CD14-positive monocyte (primary cell): ENCODE results near the gene GAB1. TPM values are rescaled to one million over a fixed set of nuclear protein-coding genes. Genes with fewer than 3 reads are reported as not detected.

Source experiments
- DNase-seq, 3 donors: peaks; one replicate each; pipeline ENCODE4 v3.0.0-alpha.2; 2011 to 2022
- H2AFZ ChIP-seq: 2 replicates; pipeline ENCODE4 v1.6.0; 2012; ENCODE audit warnings: mild to moderate bottlenecking, low read depth, low read length, inconsistent platforms; ENCODE audit not compliant: insufficient read depth, poor library complexity, severe bottlenecking
- H3K27ac ChIP-seq, 2 donors: 1 replicate in 1 of 2; 2 replicates in 1 of 2; pipeline ENCODE4 v1.5.1; 2012 to 2013; ENCODE audit warnings: low read length in 2 of 2, control low read depth in 1 of 2, inconsistent platforms in 1 of 2, low read depth in 1 of 2, mild to moderate bottlenecking in 1 of 2
- H3K27me3 ChIP-seq, 2 donors: one replicate each; pipeline versions ENCODE4 v1.6.0 to v1.6.1; 2011 to 2013; ENCODE audit warnings: low read length in 2 of 2; ENCODE audit not compliant: control insufficient read depth in 2 of 2, insufficient read depth in 2 of 2
- H3K36me3 ChIP-seq, 2 donors: replicated peaks in 1 of 2; 1 replicate in 1 of 2; 2 replicates in 1 of 2; pipeline versions ENCODE4 v1.5.1 to v1.6.1; 2012 to 2013; ENCODE audit warnings: low read length in 2 of 2, control low read depth in 1 of 2, inconsistent platforms in 1 of 2, mild to moderate bottlenecking in 1 of 2; ENCODE audit not compliant: insufficient read depth in 2 of 2, control insufficient read depth in 1 of 2
- H3K4me1 ChIP-seq, 2 donors: 1 replicate in 1 of 2; 2 replicates in 1 of 2; pipeline versions ENCODE4 v1.5.1 to v1.6.1; 2012 to 2013; ENCODE audit warnings: low read length in 2 of 2, control low read depth in 1 of 2, inconsistent platforms in 1 of 2, mild to moderate bottlenecking in 1 of 2, moderate library complexity in 1 of 2; ENCODE audit not compliant: insufficient read depth in 2 of 2, control insufficient read depth in 1 of 2
- H3K4me2 ChIP-seq: replicated peaks from 2 replicates; pipeline ENCODE3; 2012; ENCODE audit warnings: low read length, moderate library complexity, mild to moderate bottlenecking; ENCODE audit not compliant: poor library complexity, severe bottlenecking; ENCODE audit errors: extremely low read depth
- H3K4me3 ChIP-seq, 3 experiments: fragments of 200-600 bp in 1 of 3; sonication (generic) in 1 of 3; replicated peaks in 1 of 3; 1 replicate in 2 of 3; 2 replicates in 1 of 3; pipeline ENCODE4 v1.5.1; 2011 to 2013; ENCODE audit warnings: low read length in 3 of 3, mild to moderate bottlenecking in 3 of 3, control low read depth in 2 of 3, low read depth in 2 of 3, inconsistent platforms in 1 of 3, moderate library complexity in 1 of 3
- H3K79me2 ChIP-seq: 2 replicates; pipeline ENCODE4 v1.6.0; 2012; ENCODE audit warnings: mild to moderate bottlenecking, control low read depth, inconsistent platforms, low read length, moderate library complexity; ENCODE audit not compliant: insufficient read depth
- H3K9ac ChIP-seq: 2 replicates; pipeline ENCODE4 v1.6.0; 2017; ENCODE audit warnings: low read length, mild to moderate bottlenecking; ENCODE audit not compliant: insufficient read depth, poor library complexity, severe bottlenecking
- H3K9me3 ChIP-seq, 2 donors: replicated peaks in 1 of 2; 1 replicate in 1 of 2; 2 replicates in 1 of 2; pipeline versions ENCODE4 v1.5.1 to v1.6.1; 2012 to 2013; ENCODE audit warnings: low read length in 2 of 2, control low read depth in 1 of 2; ENCODE audit not compliant: control insufficient read depth in 1 of 2, insufficient read depth in 1 of 2
- H4K20me1 ChIP-seq: 2 replicates; pipeline ENCODE4 v1.6.0; 2012; ENCODE audit warnings: mild to moderate bottlenecking, low read length, control low read depth, moderate library complexity; ENCODE audit not compliant: insufficient read depth
- H3K27ac Mint-ChIP-seq, 7 donors: one replicate each; pipeline ENCODE4 v1.8.0; 2020; ENCODE audit warnings: mild to moderate bottlenecking in 7 of 7, mixed read lengths in 7 of 7, moderate library complexity in 6 of 7, inconsistent platforms in 2 of 7
- H3K27me3 Mint-ChIP-seq, 3 donors: one replicate each; pipeline ENCODE4 v1.8.0; 2021 to 2022; ENCODE audit warnings: low read depth in 3 of 3, mild to moderate bottlenecking in 3 of 3, mixed read lengths in 3 of 3, moderate library complexity in 3 of 3, inconsistent platforms in 1 of 3
- H3K36me3 Mint-ChIP-seq, 2 donors: one replicate each; pipeline ENCODE4 v1.8.0; 2020; ENCODE audit warnings: mixed read lengths in 2 of 2, inconsistent platforms in 1 of 2, mild to moderate bottlenecking in 1 of 2
- H3K4me1 Mint-ChIP-seq: one replicate; pipeline ENCODE4 v1.8.0; 2020; ENCODE audit warnings: mild to moderate bottlenecking, mixed read lengths
- H3K4me3 Mint-ChIP-seq, 2 donors: one replicate each; pipeline ENCODE4 v1.8.0; 2020; ENCODE audit warnings: mild to moderate bottlenecking in 2 of 2, mixed read lengths in 2 of 2, moderate library complexity in 1 of 2
- H3K9me3 Mint-ChIP-seq, 7 donors: one replicate each; pipeline ENCODE4 v1.8.0; 2020 to 2022; ENCODE audit warnings: mixed read lengths in 7 of 7, mild to moderate bottlenecking in 6 of 7, moderate library complexity in 6 of 7, inconsistent platforms in 2 of 7
- CTCF ChIP-seq: fragments of 200-600 bp; IDR thresholded peaks from one replicate; pipeline ENCODE4 v1.8.0; 2022; ENCODE audit warnings: antibody characterized with exemption, mild to moderate bottlenecking
- WGBS: methylation state at CpG from one replicate; pipeline ENCODE4 v1.1.5; 2013; ENCODE audit warnings: missing lambda C conversion rate; ENCODE audit not compliant: insufficient coverage; 5-methylcytosine and 5-hydroxymethylcytosine counted together
- intact Hi-C, 2 donors: fragments of 100-400 bp; cut with micrococcal nuclease; formaldehyde crosslinking; loops; one replicate each; pipeline versions ENCODE4 v1.15.0 to v1.15.1; 2023
- polyA plus RNA-seq, 3 donors: library from polyadenylated mRNA; depleted of rRNA in 1 of 3; unstranded in 2 of 3; stranded (reverse) in 1 of 3; fragments of 300-500 nt in 2 of 3; fragments of >200 nt in 1 of 3; fragmentation: Illumina TruSeq in 2 of 3; gene quantifications; 1 replicate in 2 of 3; 2 replicates in 1 of 3; pipeline ENCODE4 v1.2.3, GENCODE V29; 2012 to 2021

The GAB1 gene
- polyA plus RNA-seq, 3 donors: 0.55 to 7.3 (median 0.69) TPM

- Histone ChIP-seq H3K27me3 (no peaks in the 10 kb centered on the region), H2AFZ (no peak overlapping the region), H3K9ac (no peak overlapping the region), H3K4me2 (peak overlapping the region; percentile 65), H3K27ac (peak overlapping the region in 1 of 2 donors; percentile 74), H3K79me2 (peaks cover 51% of the 10 kb centered on the region), H3K4me3 (peak overlapping the region in 1 of 3 experiments; percentile 49), H3K4me1 (peaks cover 13 to 24% of the 10 kb centered on the region in 2 donors), H3K36me3 (no peaks in the 10 kb centered on the region), H4K20me1 (peaks cover 33% of the 10 kb centered on the region), H3K9me3 (no peaks in the 10 kb centered on the region)
- intact Hi-C loops: no loop called here
- Mint-ChIP-seq H3K27ac (peak overlapping the region; percentile 73 to 91 (median 86)), H3K4me3 (peak overlapping the region; percentile 60 to 66), H3K27me3 (peaks cover 0 to 2% (median 2%) of the 10 kb centered on the region in 3 donors), H3K4me1 (peaks cover 35% of the 10 kb centered on the region), H3K36me3 (peaks cover 5 to 7% of the 10 kb centered on the region in 2 donors), H3K9me3 (peaks cover 0 to 4% (median 0%) of the 10 kb centered on the region in 7 donors)
- TF ChIP-seq CTCF: no peak
- no CpG with 5 or more reads among the region's 1 CpG for WGBS
- peak in 1 of 3 donors; percentile 15 for DNase-seq
Observed at GRCh38 chr4:143359644-143360193, 23.0 kb downstream of the GAB1 start.

- Histone ChIP-seq H2AFZ (no peak overlapping the region), H3K9ac (no peak overlapping the region), H3K4me2 (no peak overlapping the region), H3K27me3 (no peaks in the 10 kb centered on the region), H3K79me2 (peaks cover 44% of the 10 kb centered on the region), H4K20me1 (peaks cover 26% of the 10 kb centered on the region), H3K4me1 (peaks cover 13 to 24% of the 10 kb centered on the region in 2 donors), H3K4me3 (no peak overlapping the region), H3K36me3 (no peaks in the 10 kb centered on the region), H3K9me3 (no peaks in the 10 kb centered on the region), H3K27ac (no peak overlapping the region)
- WGBS: no CpG with 5 or more reads among the region's 1 CpG
- Mint-ChIP-seq H3K4me1 (peaks cover 32% of the 10 kb centered on the region), H3K27ac (no peak overlapping the region), H3K36me3 (peaks cover 0 to 2% of the 10 kb centered on the region in 2 donors), H3K9me3 (peaks cover 0 to 4% (median 0%) of the 10 kb centered on the region in 7 donors), H3K4me3 (no peak overlapping the region), H3K27me3 (peaks cover 0 to 2% (median 2%) of the 10 kb centered on the region in 3 donors)
- no peak for TF ChIP-seq CTCF
- DNase-seq: no peak
- intact Hi-C loops: no loop called here
Observed at GRCh38 chr4:143360838-143361625, 24.4 kb downstream of the GAB1 start.
